Body of pancreas (tissue), 4 donors: ENCODE results near the gene CAND1.

Experiments used
- POLR2A ChIP-seq, 3 donors: fragments of 450-650 bp; IDR thresholded peaks; one replicate each; pipeline ENCODE4 v1.6.1; 2016; ENCODE audit warnings: antibody characterized with exemption in 3 of 3, mild to moderate bottlenecking in 2 of 3
- TF ChIP-seq, protein P1 (sequence below), 7 experiments: fragments of 450-650 bp in 4 of 7; fragments of 200-600 bp in 3 of 7; sonication (generic) in 3 of 7; IDR thresholded peaks; one replicate each; pipeline ENCODE4 v1.5.1; 2016 to 2019; ENCODE audit warnings: antibody characterized with exemption in 7 of 7

- no peak for TF ChIP-seq POLR2A (IDR thresholded peaks at IDR 0.05)
- TF ChIP-seq, protein P1, sequence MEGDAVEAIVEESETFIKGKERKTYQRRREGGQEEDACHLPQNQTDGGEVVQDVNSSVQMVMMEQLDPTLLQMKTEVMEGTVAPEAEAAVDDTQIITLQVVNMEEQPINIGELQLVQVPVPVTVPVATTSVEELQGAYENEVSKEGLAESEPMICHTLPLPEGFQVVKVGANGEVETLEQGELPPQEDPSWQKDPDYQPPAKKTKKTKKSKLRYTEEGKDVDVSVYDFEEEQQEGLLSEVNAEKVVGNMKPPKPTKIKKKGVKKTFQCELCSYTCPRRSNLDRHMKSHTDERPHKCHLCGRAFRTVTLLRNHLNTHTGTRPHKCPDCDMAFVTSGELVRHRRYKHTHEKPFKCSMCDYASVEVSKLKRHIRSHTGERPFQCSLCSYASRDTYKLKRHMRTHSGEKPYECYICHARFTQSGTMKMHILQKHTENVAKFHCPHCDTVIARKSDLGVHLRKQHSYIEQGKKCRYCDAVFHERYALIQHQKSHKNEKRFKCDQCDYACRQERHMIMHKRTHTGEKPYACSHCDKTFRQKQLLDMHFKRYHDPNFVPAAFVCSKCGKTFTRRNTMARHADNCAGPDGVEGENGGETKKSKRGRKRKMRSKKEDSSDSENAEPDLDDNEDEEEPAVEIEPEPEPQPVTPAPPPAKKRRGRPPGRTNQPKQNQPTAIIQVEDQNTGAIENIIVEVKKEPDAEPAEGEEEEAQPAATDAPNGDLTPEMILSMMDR (IDR thresholded peaks at IDR 0.05) = no peak
Measured at GRCh38 chr12:67331123-67331522, 62.0 kb downstream of the CAND1 start.
